Activated CD4-positive, alpha-beta T cell treated with anti-CD3 and anti-CD28 coated beads, Interleukin-2, amount 50 U/mL, for 24 hours (primary cell): Measurements from ENCODE around the gene ARL13B.

Experiments
- DNase-seq, 2 donors: peaks; one replicate each; pipeline ENCODE4 v3.0.0-alpha.2; 2020; ENCODE audit warnings: low read depth in 1 of 2, low spot score in 1 of 2

Gene ARL13B

DNA sequence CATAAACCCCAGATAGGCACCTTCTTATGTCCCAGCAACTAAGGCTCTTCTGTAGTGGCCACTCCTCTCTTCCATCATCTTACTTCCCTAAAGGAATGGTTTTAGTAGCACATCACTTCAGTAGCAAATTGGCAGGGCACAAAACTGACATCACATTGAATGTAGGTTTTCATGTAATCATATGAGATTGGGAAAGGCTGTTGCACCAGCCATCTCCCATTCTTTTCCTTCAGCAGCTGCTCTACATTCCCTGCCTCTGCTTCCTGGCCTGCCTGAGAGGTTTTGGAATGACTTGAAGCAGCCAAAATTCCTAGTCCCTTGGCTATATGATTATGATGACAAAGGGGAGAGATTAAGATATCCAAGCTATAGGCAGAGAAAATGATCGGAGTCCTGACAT, 119.4 kb downstream of the ARL13B start:
- no peak for DNase-seq

DNA sequence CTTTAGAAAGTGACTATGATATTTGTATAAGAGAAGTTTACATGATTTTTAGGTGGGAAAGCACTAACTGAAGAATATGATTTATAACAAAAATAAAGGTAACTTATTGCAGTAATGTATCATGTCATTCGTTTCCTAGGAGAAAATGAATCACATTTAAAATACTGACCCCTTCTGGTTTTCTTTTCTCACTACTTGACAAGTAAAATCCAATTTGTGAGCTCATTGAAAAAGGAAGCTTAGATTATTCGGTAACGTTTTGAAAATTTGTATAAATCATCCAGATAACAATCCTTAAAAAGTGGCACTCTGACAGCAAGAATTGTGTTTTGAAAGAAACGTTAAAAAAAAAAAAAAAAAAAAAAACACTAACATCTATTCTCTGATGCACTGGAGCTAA, 121.9 kb downstream of the ARL13B start:
- DNase-seq, result no peak
